HuH-7.5 (cell line): ENCODE results near the gene DCUN1D2.
A peak's percentile ranks its signal among the peaks of the same experiment; 100 is the strongest.
"Not testable (repeated sequence)": the region's sequence is repeated elsewhere in the genome, so short reads cannot be mapped to it uniquely, and the experiment has no call there.

ENCODE experiments used
- DNase-seq: peaks from one replicate; pipeline ENCODE4 v3.0.0; 2011; ENCODE audit warnings: low spot score

The DCUN1D2 gene

DNA sequence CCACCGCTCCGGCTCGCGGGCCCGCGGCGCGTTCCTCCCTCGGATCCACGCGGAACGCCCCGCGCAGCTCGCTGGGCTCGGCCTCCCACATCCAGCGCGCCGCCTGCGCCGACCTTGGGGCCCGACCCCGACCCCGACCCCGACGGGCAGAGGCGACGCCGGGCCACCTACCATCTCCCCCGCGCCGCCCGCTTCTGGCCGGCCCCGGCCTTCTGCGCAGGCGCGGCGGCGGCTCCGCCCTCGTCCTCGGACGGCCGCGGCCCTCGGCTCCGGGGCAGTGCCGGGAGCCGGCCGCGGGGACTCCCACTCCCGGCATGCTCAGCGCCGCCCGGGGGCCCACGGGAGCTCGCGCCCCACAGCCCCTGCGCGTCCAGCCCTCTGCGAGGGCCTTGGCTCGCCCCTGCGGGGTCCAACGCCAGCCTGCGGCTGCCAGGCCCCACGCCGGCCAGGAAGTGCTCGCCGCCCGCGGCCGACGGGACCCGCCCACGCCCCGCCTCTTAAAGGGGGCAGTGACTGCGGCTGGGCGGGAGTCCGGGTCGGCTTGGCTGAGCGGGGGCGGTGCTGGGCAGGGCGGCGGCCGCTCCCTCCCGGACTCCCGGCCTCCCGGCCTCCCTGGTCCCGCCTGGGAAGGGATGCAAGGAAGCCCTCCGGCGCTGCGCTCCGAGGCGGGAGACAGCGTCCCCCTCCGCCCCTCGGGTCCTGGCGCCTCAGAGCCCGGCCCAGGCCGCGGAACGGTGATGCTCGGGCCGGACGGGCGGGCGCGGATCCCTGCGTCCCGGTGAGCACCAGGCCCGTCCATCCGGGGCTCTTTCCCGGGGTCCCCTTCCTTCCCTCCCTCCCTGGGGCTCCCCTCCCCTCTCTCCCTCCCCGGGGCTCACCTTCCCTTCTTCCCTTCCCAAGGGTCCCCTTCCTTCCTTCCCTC lies at the start of gene DCUN1D2:
TSS of gene DCUN1D2 (minus strand) at position 216 of the 922 bp plus-strand sequence. CDS start at position 174, 42 bp downstream.
- DNase-seq, result peak; percentile 79

DNA sequence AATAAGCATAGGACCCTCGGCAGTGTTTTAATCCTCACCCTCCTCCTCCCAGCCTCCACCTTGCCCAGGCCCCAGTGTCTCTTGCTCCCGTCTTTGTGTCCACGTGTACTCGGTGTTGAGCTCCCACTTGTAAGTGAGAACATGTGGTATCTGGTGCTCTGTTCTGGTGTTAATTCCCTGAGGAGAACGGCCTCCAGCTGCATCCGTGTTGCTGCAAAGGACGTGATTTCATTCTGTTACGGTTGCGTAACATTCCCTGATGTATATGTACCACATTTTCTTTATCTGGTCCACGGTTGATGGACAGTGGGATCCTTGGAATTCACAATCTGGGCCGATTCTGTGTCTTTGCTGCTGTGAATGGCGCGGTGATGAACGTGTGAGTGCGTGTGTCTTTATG lies 49.3 kb upstream of the DCUN1D2 start:
- no peak for DNase-seq

DNA sequence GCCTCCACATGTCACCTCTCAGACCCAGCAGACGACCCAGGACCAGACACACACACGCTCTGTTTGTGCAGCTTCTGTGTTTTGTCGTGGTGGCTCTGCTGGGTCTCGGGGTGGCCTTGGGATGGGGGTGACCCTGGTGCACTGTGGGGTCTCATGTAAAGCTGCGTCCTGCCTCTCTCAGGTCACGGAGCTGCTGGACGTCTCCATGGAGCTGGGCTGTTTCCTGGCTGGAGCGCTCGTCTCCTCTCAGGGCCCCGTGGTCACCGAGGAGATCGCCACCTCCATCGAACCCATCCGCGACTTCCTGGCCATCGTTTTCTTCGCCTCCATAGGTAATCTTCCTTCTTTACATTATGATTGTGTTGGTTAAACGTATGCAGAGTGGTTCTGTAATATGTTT lies 48.7 kb upstream of the DCUN1D2 start:
- DNase-seq, result no peak

- DNase-seq, result no peak
Observed at GRCh38 chr13:113538689-113539058, 48.2 kb upstream of the DCUN1D2 start.

- no peak for DNase-seq
Observed at GRCh38 chr13:113537909-113538688, 47.6 kb upstream of the DCUN1D2 start.

- DNase-seq, result no peak
Observed at GRCh38 chr13:113537205-113537604, 46.7 kb upstream of the DCUN1D2 start.

DNA sequence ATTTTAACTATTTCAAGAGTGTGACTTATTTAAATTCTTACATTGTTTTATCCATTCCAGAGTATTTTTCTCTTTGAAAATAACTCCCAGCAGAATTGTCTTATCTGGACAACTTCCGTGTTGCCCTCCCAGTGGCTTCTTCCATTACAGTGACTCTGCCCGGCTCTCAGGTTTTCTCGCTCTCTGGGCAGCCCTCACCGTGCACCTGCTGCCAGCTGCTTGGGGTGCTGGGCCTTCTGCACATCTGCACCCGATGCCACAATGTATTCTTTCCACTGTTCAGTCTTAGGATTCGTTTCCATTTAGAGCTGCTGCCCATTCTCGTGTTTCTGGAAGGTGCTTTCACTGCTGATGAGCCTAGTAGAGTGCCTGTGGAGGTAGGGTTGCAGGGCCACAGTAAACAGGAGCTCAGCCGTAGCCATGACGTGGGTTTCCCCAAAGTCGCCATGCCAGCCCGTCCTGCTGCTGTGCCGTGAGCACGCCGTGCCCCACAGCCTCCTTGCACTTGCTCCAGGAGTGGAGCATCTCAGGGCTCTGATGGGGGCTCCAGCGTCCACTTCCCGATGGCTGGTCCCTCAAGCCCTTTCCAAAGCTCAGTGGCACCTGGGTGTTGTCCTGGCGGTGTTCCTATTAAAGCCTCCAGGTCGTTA lies 46.1 kb upstream of the DCUN1D2 start:
- DNase-seq, result no peak

DNA sequence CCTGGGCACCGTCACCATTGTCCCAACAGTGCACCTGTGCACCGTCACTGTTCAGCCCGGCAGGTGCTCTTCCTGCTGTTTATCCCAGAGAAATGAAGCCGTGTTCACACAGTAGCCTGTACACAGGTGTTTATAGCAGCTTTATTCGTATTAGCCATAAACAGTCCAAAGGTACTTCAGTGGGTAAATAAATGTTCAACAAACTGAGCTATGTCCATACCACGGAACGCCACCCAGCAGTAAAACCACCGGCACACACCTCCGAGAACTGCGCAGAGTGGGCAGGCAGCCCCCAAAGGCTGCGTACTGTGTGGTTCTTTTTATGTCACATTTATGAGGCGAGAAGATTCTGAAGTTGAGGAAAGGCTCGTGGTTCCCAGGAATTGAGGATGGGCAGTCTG lies 44.9 kb upstream of the DCUN1D2 start:
- DNase-seq, result no peak

- no peak for DNase-seq
Observed at GRCh38 chr13:113534236-113534860, 43.8 kb upstream of the DCUN1D2 start.

- no peak for DNase-seq
Observed at GRCh38 chr13:113533161-113533840, 42.8 kb upstream of the DCUN1D2 start.

GRCh38 chr13:113532156-113532806 lies 41.8 kb upstream of the DCUN1D2 start:
- no peak for DNase-seq

GRCh38 chr13:113531041-113531873 lies 40.7 kb upstream of the DCUN1D2 start:
- no peak for DNase-seq

- no peak for DNase-seq
Observed at GRCh38 chr13:113528813-113529180, 38.3 kb upstream of the DCUN1D2 start.

- DNase-seq, result no peak
Observed at GRCh38 chr13:113528101-113528812, 37.7 kb upstream of the DCUN1D2 start.

DNA sequence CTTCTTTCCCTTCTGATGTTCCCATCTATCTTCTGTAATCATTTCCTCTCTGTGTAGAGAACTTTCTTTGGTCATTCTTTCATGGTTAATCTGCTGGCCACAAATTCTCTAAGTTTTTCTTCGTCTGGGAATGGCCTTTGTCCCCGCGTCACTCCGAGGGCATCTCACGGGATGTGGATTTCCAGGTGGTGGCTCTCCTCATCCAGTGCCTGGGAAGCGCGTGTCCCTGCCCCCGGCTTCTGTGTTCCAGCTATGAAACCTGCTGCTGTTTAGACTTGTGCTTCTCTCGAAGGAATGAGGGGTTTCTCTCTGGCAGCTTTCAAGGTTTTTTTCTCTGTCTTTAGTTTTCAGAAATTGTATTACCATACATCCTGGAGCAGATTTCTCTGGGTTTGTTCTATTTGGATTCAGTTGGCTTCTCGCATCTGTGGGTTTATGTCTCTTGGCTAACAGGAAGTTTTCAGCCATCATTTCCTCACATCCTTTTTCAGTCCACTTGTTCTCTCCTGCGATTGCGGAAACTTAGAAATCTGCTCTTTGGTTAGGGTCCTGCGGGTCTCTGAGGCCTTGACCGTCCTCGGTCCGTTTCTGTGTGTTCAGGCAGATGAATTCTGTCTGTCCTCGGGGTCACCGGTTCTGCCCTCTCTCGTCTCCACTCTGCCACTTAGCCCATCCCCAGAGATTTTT lies 36.9 kb upstream of the DCUN1D2 start:
- DNase-seq, result no peak

GRCh38 chr13:113526466-113527220 lies 36.1 kb upstream of the DCUN1D2 start:
- no peak for DNase-seq

- not testable (repeated sequence) for DNase-seq
Observed at GRCh38 chr13:113522438-113522837, 31.9 kb upstream of the DCUN1D2 start.

GRCh38 chr13:113520571-113520970 lies 30.1 kb upstream of the DCUN1D2 start:
- DNase-seq, result no peak
